OCI-LY7 (cell line): ENCODE data around the gene SGMS1.

Experiments
- CTCF ChIP-seq: fragments of 200-600 bp; sonication (generic); conservative IDR thresholded peaks from 2 replicates; pipeline ENCODE4 v1.5.1; 2014; ENCODE audit warnings: mild to moderate bottlenecking, antibody characterized with exemption, low read length, moderate library complexity, mixed read lengths
- EZH2phosphoT487 ChIP-seq: fragments of 200-600 bp; sonication (generic); IDR thresholded peaks from 2 replicates; pipeline ENCODE4 v1.6.1; 2018; ENCODE audit warnings: low read depth, borderline replicate concordance, mild to moderate bottlenecking, mixed run types, antibody characterized with exemption, low read length, moderate library complexity, mixed read lengths

- no peak for TF ChIP-seq CTCF
- TF ChIP-seq EZH2phosphoT487, result no peak
Observed at GRCh38 chr10:50375051-50375452, 248.7 kb downstream of the SGMS1 start.
